H1 (cell line): ENCODE measurements around the gene ITGA8. TPM values are rescaled to one million over a fixed set of nuclear protein-coding genes. Genes with fewer than 3 reads are reported as not detected.

Experiments used
- ASH2L ChIP-seq: fragments of 200-600, 300-600 bp; sonication (generic); IDR thresholded peaks from one replicate; pipeline ENCODE4 v1.7.1; 2017; ENCODE audit warnings: low read length
- BCL11A ChIP-seq, 2 experiments: IDR thresholded peaks; one replicate each; pipeline ENCODE4 v1.6.1; 2011; ENCODE audit warnings: low read depth in 2 of 2, low read length in 2 of 2, mild to moderate bottlenecking in 2 of 2
- CBX8 ChIP-seq: fragments of 300-800, 300-1000 bp; sonication (generic); IDR thresholded peaks from 2 replicates; pipeline ENCODE4 v1.7.1; 2016; ENCODE audit warnings: low read depth, low read length, borderline replicate concordance
- CEBPB ChIP-seq: IDR thresholded peaks from 2 replicates; pipeline ENCODE4 v1.6.1; 2012; ENCODE audit warnings: low read depth, low read length
- CHD1 ChIP-seq: IDR thresholded peaks from 2 replicates; pipeline ENCODE4 v1.6.1; 2012; ENCODE audit warnings: low read depth, low read length, improper control_type of control experiment
- CHD2 ChIP-seq: IDR thresholded peaks from 2 replicates; pipeline ENCODE4 v1.6.1; 2012; ENCODE audit warnings: low read length, improper control_type of control experiment
- CTBP2 ChIP-seq: IDR thresholded peaks from 2 replicates; pipeline ENCODE4 v1.7.0; 2011; ENCODE audit warnings: borderline replicate concordance, mild to moderate bottlenecking, moderate library complexity, mixed read lengths, low read length; ENCODE audit not compliant: insufficient read depth, insufficient read length
- GTF2F1 ChIP-seq: IDR thresholded peaks from 2 replicates; pipeline ENCODE4 v1.6.1; 2012; ENCODE audit warnings: low read depth, low read length, improper control_type of control experiment, borderline replicate concordance
- HDAC2 ChIP-seq, 2 experiments: fragments of 300-600 bp in 1 of 2; sonication (generic) in 1 of 2; IDR thresholded peaks; 2 replicates each; pipeline ENCODE4 v1.6.1; 2011 to 2012; ENCODE audit warnings: low read depth in 2 of 2, low read length in 2 of 2, mild to moderate bottlenecking in 2 of 2, moderate library complexity in 2 of 2, borderline replicate concordance in 1 of 2, inconsistent platforms in 1 of 2
- KDM1A ChIP-seq: fragments of 200-600, 300-600 bp; sonication (generic); IDR thresholded peaks from 2 replicates; pipeline ENCODE4 v1.7.1; 2016; ENCODE audit warnings: mild to moderate bottlenecking, low read length, borderline replicate concordance
- MAFK ChIP-seq: IDR thresholded peaks from 2 replicates; pipeline ENCODE4 v1.6.1; 2012; ENCODE audit warnings: low read depth, mild to moderate bottlenecking, improper control_type of control experiment, low read length
- NANOG ChIP-seq: IDR thresholded peaks from 2 replicates; pipeline ENCODE4 v1.6.1; 2011; ENCODE audit warnings: low read length, low read depth, mild to moderate bottlenecking, inconsistent platforms; ENCODE audit not compliant: insufficient read depth, poor library complexity, severe bottlenecking
- POU5F1 ChIP-seq: IDR thresholded peaks from 2 replicates; pipeline ENCODE4 v1.6.1; 2011; ENCODE audit warnings: low read depth, mild to moderate bottlenecking, low read length, moderate library complexity
- RNF2 ChIP-seq: fragments of 200-900, 300-1000 bp; sonication (generic); IDR thresholded peaks from 2 replicates; pipeline ENCODE4 v1.7.1; 2016; ENCODE audit warnings: borderline replicate concordance, low read depth, mild to moderate bottlenecking, antibody characterized with exemption, low read length; ENCODE audit not compliant: poor library complexity, severe bottlenecking; ENCODE audit errors: missing control alignments
- SIRT6 ChIP-seq: IDR thresholded peaks from one replicate; pipeline ENCODE4 v1.7.1; 2012; ENCODE audit warnings: low read length, inconsistent platforms
- SIX5 ChIP-seq: IDR thresholded peaks from 2 replicates; pipeline ENCODE4 v1.6.1; 2011; ENCODE audit warnings: mild to moderate bottlenecking, low read depth, low read length
- SUZ12 ChIP-seq: fragments of 200-600 bp; sonication (generic); IDR thresholded peaks from 2 replicates; pipeline ENCODE4 v1.6.1; 2012; ENCODE audit warnings: mild to moderate bottlenecking, inconsistent platforms, low read length, moderate library complexity, mixed read lengths
- TAF7 ChIP-seq: optimal IDR thresholded peaks from 2 replicates; pipeline ENCODE3; 2011; ENCODE audit warnings: low read depth, mild to moderate bottlenecking, inconsistent platforms, low read length, moderate library complexity, borderline replicate concordance
- TBP ChIP-seq: IDR thresholded peaks from 2 replicates; pipeline ENCODE4 v1.6.1; 2011; ENCODE audit warnings: low read depth, low read length, improper control_type of control experiment
- TCF12 ChIP-seq: IDR thresholded peaks from 2 replicates; pipeline ENCODE4 v1.6.1; 2011; ENCODE audit warnings: low read depth, mild to moderate bottlenecking, low read length
- polyA plus RNA-seq, 7 experiments: library from polyadenylated mRNA; depleted of rRNA in 3 of 7; stranded (reverse) in 5 of 7; unstranded in 2 of 7; fragments of >200 nt in 5 of 7; fragments of 200-250 nt in 2 of 7; gene quantifications; 1 replicate in 5 of 7; 2 replicates in 1 of 7; 4 replicates in 1 of 7; pipeline versions ENCODE4 v1.2.1 to v1.2.3, GENCODE V29; 2011 to 2013; ENCODE audit warnings: missing spikeins in 2 of 7, mixed read lengths in 2 of 7
- total RNA-seq: library from RNA; stranded (reverse); fragmentation: NEBNext Ultra II Directional; extraction: Animal tissue kit (Norgen Biotek cat#: 25700); gene quantifications from 2 replicates; pipeline ENCODE4 v1.2.1, GENCODE V29; 2021
- TF ChIP-seq, protein P1 (sequence below): IDR thresholded peaks from 2 replicates; pipeline ENCODE4 v1.6.1; 2012; ENCODE audit warnings: low read length, inconsistent platforms
- TF ChIP-seq, protein P2 (sequence below): IDR thresholded peaks from 2 replicates; pipeline ENCODE4 v1.6.1; 2012; ENCODE audit warnings: inconsistent platforms

ITGA8 gene
- total and polyA plus RNA-seq, 2 of the 8 experiments (the other 6 are each of a cell fraction or from before 2014, with no cell fraction given), result not detected

DNA sequence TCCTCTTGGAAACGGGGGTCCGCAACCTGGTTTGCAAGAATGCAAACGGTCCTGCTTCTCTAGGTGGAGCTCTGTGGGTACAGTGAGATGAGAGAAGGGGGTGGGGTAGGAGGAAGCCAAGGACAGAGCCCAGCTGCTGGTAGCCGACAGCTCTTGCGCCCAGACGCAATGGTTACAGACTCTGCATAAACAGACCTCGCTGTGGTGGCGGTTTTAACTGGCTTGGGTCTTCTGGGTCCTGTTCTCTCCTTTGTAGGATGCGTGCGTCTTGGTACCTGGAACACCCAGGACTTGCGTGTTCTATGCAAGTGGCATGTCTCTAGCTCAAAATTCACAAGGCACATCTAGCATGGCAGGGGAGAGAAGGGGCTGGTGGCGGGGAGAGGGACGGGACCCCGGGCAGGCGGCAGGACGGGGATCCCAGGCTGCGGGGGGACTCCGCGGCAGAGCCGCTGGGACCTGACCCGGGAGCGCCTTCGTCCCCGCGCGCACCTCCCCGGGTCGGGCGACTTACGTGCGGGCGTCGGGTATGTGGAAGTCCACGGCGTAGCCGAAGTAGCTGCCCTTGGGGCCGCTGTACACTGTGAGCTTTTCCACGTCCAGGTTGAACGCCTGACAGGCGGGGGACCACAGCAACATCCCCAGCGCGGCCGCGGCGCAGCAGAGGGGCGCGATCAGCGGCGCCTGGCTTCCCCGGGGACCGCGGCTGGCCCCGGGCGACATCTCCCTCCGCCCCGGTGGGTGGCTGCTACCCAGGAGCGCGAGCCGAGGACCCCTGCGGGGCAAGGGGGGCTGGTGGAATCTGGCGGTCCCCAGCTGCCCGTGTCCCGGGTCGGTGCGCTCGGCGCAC, 448 bp downstream of the ITGA8 start (continued):
- TF ChIP-seq, protein P1, sequence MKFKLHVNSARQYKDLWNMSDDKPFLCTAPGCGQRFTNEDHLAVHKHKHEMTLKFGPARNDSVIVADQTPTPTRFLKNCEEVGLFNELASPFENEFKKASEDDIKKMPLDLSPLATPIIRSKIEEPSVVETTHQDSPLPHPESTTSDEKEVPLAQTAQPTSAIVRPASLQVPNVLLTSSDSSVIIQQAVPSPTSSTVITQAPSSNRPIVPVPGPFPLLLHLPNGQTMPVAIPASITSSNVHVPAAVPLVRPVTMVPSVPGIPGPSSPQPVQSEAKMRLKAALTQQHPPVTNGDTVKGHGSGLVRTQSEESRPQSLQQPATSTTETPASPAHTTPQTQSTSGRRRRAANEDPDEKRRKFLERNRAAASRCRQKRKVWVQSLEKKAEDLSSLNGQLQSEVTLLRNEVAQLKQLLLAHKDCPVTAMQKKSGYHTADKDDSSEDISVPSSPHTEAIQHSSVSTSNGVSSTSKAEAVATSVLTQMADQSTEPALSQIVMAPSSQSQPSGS, result no peak
- no peak for TF ChIP-seq KDM1A
- 0 out of 2 replicates have a peak, but pooled peaks have one; percentile 56 for TF ChIP-seq TCF12
- TF ChIP-seq CHD1, result no peak
- TF ChIP-seq SIRT6, result no peak
- no peak for TF ChIP-seq CBX8
- TF ChIP-seq GTF2F1, result no peak
- TF ChIP-seq CTBP2, result no peak
- TF ChIP-seq CEBPB, result no peak
- no peak for TF ChIP-seq BCL11A (IDR thresholded peaks at IDR 0.05; ENCODE audit: low read depth in 2 of 2, low read length in 2 of 2)
- TF ChIP-seq RNF2, result no peak
- TF ChIP-seq TBP, result no peak
- TF ChIP-seq CHD2, result no peak
- TF ChIP-seq POU5F1, result no peak
- no peak for TF ChIP-seq SIX5
- no peak for TF ChIP-seq MAFK
- no peak for TF ChIP-seq TAF7
- TF ChIP-seq HDAC2 (IDR thresholded peaks at IDR 0.05; ENCODE audit: borderline replicate concordance in 1 of 2, low read depth in 2 of 2, low read length in 2 of 2), result no peak; a peak in 1 of 4 replicates
- TF ChIP-seq SUZ12, result peak; percentile 83
- TF ChIP-seq ASH2L, result peak; percentile 31
- TF ChIP-seq, protein P2, sequence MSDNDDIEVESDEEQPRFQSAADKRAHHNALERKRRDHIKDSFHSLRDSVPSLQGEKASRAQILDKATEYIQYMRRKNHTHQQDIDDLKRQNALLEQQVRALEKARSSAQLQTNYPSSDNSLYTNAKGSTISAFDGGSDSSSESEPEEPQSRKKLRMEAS, result no peak; the same call in 1 of the 2 replicates
- no peak for TF ChIP-seq NANOG
